Stomach (tissue), 4 donors: ENCODE measurements around the gene LDB2.

Source experiments
- CTCF ChIP-seq, 7 experiments: fragments of 450-650 bp in 4 of 7; fragments of 200-600 bp in 3 of 7; sonication (generic) in 3 of 7; IDR thresholded peaks; one replicate each; pipeline ENCODE4 v1.5.1; 2016 to 2019; ENCODE audit warnings: antibody characterized with exemption in 7 of 7, control low read depth in 2 of 7, mild to moderate bottlenecking in 1 of 7
- POLR2AphosphoS5 ChIP-seq, 3 donors: sonication (generic); formaldehyde crosslinking; IDR thresholded peaks; one replicate each; pipeline ENCODE4 v1.6.1; 2016; ENCODE audit warnings: antibody characterized with exemption in 3 of 3

- TF ChIP-seq CTCF (IDR thresholded peaks at IDR 0.05) (no peak), POLR2AphosphoS5 (IDR thresholded peaks at IDR 0.05) (no peak)
Observed at GRCh38 chr4:16914208-16914607, 15.8 kb upstream of the LDB2 start.
